Measurements from ENCODE around the gene SPRING1.

SPRING1 gene

DNA sequence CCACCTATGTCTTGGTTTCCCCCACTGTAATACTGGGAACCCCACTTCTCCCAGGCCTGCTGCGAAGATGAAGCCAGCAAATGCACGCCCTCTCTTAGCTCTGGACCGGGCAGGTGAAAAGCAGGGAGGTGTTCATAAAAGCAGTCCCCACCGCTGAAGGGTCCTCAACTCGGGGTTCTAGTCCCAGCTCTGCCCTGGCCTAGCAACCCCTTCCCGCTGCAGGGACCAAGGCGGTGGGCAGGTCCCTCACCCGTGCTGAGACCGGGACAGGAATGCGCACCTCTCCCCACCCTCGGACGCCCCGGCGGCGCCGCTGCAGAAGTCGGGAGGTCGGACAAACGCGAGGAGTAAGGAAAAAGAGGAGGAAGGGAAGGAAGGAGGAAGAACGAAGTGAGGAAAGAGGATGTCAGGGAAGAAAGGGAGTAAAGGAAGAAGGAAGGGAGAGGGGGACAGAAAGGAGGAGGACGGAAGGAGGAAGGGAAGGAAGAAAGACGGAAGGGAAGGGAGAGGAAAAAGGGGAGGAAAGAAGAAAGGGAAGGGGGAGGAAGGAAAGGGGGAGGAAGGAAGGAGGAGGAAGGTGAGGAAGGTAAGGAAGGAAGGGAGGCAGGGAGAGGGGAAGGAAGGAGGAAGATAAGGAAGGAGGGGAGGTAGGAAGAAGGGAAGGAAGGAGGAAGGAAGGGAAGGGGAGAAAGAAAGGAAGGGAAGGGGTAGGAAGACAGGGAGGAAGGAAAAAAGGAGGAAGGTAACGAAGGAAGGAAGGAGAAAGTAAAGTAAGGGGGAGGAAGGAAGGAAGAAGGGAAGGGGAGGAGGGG, 701 bp downstream of the SPRING1 start:
- peak; percentile 13 for DNase-seq

DNA sequence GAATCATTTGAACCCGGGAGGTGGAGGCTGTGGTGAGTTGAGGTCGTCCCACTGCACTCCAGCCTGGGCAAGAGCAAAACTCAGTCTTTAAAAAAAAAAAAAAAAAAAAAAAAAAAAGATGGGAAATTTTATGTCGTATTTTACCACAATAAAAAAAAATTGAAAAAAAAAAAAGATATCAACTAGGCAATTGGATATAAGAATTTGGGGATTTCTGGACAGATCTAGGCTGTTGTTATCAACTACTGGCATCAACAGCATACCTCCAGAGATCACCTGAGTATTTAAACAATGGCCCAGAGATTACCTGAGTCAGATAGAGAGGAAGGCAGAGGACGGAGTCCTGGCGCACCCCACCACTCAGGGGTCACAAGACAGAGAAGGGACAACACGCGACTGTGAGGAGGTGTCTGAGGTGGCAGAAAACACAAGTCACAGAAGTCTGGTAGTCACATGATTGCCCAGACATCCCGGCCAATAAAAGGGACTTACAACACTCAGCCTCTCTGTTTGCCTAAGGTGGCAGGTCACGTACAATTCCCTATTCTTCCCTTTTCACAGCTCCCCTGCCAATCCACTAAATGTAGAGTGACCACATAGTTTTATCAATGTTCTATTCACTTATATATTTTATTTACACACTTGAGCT, 1.8 kb downstream of the SPRING1 start:
- no peak for DNase-seq

DNA sequence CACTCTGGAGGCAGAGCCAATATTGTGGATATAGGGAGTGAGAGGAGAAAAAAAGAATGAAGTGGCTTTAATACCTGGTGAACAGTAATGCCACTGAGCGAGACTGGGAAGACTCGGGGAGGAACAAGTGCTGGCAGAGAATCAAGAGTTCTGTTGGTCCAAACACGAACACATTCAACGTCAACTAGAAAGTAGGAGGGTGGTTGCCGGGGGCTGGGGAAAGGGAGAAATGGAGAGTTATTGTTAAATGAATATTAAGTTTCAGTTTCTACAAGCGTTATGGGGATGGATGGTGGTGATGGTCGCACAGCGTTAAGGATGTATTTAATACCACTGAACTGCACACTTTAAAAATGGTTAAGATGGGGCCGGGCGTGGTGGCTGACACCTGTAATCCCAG, 2.8 kb downstream of the SPRING1 start:
- no peak for DNase-seq

DNA sequence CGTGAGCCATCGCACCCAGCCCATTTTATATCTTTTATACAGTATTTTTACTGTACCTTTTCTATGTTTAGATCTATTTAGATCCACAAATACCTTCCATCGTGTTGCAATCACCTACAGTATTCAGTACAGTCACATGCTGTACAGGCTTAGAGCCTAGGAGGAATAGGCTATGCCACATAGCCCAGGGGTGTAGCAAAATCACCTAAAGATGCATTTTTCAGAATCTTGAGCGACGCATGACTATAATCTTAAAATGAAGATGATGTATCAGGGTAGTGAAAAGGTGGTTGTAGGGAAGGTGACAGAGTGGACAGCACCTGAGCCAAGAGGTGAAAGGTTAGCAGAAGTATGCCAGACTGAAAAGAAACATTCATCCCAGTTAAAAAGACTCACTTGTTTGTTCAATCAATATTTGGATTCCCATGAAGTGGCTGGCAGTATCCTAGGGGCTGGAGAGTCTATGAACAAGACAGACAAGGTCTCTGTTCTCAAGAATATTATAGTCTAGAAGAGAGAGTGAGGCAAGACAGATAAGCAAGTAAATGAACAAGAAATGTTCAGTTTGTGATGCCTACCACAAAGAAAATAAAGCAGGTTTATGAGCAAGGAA, 3.6 kb downstream of the SPRING1 start:
- no peak for DNase-seq

DNA sequence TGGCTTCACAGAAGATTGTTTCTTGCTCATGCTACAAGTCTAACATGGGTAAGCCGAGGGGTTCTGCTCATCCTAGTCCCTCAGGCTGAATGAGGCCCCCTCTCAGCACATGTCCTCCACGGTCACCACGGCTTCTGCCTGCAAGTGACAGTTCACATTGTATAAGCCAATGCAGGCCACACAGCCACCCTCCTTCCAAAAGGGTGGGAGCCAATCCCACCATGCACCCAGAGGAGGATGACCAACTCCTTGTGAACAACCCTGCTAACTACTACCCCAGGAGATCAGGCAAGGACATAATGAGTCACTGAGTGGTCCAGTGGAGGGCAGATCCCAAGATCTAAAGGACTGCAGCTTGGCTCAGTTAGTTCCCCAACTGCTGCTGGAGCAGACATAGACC, 6.1 kb downstream of the SPRING1 start:
- DNase-seq, result no peak

DNA sequence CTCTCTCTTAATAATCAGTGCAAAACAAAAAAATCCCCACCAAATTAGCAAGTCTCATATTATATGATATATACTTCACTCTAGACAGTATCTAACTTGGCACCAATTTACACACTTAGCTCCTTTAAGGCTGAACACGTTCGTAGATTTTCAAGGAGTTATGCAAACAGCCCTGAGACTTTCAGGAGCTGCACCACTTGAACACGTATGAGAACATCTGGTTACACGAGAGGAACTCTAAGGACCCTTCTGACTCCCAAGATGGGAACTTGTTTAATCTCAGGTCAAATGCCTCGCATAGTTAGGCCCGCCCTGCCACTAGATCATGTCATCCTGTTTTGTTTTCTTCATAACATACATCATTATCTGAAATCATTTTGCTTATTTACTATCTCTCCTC, 10.0 kb downstream of the SPRING1 start:
- DNase-seq, result no peak

DNA sequence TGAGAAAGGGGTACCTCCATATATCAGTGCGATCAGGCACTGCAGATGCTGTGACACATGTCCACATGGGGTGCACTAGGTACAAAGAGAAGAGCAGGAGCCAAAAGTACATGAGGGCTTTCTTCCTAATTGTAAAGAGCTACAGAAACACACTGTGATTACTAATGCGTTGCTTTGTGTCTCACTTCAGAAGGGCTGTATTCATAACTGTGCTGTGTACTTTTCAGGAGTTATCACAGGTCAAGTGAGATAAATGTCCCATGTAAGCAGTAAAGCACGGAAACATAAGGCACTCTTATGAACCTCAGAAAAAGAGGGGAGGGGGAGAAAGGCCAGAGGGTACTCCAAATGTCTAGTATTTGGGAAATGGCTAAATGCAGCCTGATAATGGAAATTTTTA, 10.6 kb downstream of the SPRING1 start:
- DNase-seq, result no peak

DNA sequence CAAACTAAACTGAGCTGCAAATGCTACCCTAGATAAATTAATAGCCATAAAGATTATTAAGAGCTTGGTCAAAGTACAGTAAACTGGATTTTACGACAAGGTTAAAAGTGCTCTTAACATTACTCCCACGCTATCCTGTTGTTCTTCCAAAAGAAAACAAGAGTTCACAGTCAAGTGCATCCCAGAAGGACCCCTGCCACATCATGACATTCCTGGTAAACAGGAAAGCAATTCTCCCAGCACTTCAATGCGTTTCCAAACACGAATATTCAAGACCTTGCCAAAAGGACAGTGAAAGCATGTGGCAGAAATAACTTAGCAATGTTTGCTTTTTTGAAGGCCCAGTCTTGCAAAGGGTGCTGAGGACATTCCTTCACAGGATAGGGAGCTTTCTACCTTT, 11.2 kb downstream of the SPRING1 start:
- DNase-seq, result no peak

DNA sequence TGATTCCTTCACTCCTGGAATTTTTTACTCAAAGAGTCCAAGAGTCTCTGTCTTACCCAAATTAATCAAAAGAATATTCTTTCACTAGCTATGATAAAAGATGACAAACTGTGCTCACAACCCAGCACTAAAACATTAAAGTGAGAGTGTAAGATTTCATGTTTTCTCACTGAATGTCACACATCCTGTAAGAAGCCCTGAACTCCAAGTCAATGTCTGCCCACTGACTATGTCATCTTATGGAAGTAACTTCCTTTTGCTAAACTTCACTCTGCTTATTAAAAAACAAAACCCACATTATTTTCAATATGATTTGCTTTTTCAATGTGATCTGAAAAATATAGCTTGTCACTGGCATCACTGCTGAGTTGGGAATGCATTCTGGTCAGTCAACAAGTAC, 15.6 kb downstream of the SPRING1 start:
- no peak for DNase-seq

DNA sequence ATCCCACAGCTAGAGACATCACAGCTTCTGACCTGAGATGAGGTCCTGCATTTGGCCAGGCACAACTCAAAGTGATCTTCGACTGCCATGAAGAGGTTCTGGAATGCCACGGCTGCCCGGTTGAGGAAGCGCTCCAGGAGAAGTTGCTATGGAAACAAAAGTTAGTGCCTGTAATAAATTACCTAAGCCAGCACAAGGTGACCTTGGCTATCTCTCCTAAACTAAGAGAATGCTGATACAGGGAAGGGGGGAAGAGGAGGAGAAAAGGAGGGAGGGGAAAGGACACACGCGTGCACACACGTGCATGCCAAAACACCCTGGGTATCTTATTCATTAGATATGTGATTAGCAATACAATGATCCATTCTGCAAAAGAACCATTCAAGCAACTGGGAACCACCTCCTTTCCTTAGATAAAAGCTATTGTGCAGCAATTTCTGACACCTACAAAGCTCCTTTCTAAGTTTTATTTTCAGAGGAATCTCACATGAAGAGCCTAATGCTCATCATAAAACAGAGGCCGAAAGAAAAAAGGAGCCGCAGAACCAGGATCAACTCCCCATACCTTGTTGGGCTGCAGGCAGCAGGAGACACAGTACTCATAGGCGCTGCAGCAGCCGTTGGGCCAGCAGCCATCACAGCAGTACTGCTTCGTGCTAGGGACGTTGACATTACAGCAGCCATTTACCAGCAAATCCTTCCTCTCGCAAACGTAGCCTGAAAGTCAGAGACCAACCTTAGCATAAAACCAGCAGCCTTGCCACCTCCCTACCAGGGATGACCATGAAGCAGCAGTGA, 17.9 kb downstream of the SPRING1 start:
- no peak for DNase-seq

DNA sequence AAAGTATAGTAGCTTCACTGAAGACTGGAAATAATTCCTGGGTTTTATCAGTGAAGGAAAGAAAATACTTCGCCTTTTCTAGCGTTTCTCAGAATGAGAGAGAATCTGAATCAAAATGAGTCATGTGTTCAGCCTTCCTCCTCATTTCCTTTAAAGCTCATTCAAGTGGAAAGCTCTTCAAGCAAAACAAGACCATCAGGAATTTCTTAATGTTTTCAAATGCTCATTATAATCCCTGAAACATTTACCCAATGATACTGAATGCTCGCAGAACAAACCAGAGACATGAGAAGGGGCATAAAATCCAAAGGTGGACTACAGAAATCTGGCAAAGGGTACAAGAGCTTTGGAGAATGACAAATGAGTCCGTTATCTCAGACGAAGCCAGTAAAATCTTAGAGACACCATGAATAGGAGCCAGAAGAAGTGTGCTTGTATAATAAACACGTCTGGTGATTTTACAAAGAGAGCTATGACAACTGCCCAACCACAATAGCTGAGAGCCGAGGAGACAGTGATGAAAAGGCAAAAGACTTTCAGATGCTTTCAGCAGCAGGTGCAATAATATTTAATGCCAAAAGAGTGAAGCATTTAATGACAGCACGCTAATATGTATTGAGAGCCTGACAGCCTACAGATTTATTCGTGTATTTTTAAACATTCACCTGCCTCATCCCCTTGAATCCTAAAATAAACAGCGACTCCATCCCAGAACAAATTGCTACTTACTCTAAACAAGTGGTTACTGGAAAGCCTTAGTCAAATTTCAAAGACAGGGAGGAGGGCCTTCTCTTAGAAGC, 19.0 kb downstream of the SPRING1 start:
- no peak for DNase-seq

DNA sequence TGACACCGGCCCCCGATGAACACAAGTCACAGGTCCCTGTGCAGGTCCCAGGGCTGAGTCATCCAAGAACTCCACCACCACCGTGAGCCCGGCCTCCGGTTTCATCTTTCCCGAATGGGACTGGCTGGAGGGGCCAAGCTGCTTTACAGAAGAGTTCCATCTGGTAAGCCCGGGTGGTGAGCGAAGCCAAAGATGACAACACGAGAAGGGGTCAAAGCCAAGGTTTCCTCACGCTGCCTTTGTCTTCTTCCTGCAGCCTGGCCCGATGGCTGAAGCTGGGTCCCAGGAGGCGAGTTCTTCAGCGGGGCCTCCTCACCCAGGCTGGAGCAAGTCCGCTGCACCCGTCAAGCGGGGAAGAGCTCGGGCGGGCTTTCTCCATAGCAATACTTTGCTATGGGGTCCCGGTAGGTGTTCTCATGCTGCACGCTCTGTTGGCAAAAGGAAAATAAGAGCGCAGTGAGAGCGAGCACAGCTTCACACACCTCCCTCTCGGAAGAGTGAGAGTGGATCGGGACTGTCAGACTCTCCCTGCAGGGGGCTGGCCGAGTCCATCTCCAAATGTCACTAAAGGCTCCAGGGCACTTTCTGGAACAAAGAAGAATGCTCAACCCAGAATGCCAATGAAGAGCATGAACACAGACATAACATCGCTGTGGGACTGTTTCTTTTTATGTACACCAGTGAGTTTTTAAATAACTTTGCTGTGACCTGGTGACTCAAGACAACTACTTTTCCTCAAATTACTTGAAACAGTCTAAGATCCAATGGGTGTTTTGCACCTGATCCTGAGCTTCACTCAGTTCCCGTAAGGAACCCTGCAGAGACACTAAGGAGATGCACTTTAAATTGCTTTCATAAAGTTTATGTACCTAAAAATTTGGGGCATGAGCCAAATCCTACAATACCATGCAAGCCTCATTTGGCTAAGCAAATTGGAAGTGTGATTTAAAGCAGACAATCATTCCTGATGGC, 20.1 kb downstream of the SPRING1 start:
- DNase-seq, result no peak

DNA sequence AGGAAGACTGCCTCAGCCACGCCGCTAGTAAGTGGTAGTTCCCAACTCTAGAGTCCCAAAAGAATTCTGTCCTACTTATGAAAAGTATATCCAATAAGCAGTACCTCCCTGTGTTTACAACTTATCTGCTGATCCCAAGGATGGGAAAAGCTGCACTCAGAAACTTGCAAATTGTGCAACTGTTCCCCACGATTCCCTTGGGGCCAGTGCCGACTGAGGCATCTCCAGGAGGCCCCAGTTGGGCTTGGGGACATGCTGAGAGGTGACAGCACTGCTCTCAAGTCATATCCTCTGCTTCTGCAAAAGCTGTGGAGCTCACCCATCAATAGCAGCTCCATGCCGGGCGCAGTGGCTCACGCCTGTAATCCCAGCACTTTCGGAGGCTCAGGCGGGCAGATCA, 23.7 kb downstream of the SPRING1 start:
- no peak for DNase-seq

DNA sequence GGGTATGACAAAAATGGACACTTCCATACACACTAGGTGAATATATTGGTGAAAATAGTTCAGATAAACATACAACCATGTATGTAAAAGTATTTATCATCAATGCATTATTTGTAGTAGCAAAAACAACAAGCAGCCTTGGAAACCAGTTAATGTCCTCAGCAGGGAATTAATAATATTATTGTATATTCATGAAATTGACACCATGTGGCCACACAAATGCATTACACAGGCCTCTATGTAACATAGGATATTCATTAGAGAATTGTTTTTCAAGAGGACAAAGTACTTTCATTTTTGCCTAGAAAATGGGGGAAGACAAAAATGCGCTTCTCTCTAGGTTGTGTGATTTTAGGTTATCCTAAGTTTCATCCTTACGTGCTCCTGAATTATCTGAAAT, 24.3 kb downstream of the SPRING1 start:
- DNase-seq, result no peak

DNA sequence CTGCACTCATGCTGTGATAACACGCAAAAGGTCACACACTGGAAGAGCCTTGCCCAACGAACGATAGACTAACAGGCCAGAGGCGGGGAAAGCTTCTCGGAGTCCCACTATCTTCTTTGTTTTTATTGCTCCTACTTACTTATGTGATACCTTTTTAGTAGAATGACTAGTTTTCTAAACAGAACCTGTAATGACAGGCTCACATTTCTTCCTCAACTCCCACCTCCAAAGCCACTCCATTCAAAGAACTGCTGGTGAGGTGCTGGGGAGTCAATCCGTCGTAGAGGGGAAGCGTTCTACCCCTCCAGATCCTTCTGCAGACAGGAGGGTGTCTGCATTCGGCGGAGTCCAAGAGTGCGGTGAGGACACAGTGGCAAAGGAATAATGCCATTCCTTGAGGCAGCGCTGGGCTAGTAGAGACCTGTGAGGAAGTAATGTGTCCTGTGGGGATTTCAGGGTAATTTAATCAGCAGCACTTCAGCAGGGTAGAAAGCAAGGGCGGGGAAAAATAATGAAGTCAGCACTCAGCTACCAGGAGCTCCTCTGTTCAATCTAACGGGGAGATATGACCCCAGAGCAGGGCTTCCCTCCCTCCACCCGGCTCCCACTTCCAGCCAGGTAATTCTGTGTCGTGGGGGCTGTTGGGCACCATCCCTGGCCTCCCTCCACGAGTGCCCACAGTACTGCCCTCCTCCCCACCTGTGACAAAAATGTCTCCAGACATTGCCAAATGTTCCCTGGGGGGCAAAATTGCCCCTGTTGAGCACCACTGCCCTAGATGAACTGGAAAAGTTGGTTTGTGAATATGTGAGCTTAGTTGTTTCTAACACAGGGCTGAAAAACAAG, 25.2 kb downstream of the SPRING1 start:
- no peak for DNase-seq

DNA sequence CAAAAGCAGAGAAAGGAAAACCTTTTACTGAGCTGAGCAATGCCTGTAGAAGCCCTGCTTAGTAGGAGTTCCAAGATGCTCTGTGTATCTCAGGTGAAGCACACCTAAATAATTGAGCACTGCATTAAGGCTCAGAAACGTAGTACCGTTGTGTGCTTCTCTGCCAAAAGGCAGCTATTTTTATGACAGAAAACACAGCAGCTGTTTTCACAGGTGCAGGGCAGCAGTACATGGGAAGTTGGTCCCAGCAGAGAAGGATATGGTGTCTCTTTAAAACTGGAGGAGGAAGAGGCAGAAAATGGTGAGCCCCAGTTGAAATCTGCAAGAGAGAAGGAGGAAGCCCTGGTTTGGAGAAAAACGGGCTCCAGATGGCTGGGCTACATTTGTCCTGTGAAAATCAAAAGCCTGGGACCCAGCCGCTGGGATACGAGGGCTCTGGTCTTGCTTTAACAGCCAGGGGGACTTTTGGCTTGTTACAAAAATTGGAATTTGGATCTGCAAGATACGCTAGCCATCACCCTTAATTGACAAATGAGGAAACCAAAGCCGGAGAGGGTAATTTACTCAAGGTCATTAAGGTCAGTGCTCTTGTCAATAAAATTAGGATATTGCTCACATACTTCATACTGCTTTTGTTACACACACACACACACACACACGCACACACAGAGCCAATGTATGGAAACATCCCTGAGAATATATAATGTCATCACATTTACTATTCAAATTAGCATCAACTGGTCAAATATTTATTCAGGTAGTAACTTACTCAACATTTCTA, 27.3 kb downstream of the SPRING1 start:
- DNase-seq, result no peak

DNA sequence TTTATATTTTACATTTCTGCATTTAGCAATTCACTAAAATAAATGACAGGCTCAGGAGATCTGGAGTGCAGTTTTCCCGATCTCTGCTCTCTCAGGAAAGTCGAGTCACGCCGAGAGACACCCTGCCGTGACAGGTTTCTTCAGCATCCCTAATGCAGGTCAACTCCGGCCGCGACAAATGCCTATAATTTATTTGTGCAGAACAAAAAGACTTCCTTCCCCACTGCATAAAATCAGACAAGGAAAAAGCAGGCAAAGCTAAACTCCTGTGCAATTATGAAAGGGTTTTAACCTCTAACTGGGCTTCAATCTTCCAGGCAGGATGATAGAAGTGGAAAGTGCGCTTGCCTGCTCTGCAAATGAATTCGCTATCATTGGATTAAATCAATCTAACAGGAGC, 28.1 kb downstream of the SPRING1 start:
- no peak for DNase-seq

DNA sequence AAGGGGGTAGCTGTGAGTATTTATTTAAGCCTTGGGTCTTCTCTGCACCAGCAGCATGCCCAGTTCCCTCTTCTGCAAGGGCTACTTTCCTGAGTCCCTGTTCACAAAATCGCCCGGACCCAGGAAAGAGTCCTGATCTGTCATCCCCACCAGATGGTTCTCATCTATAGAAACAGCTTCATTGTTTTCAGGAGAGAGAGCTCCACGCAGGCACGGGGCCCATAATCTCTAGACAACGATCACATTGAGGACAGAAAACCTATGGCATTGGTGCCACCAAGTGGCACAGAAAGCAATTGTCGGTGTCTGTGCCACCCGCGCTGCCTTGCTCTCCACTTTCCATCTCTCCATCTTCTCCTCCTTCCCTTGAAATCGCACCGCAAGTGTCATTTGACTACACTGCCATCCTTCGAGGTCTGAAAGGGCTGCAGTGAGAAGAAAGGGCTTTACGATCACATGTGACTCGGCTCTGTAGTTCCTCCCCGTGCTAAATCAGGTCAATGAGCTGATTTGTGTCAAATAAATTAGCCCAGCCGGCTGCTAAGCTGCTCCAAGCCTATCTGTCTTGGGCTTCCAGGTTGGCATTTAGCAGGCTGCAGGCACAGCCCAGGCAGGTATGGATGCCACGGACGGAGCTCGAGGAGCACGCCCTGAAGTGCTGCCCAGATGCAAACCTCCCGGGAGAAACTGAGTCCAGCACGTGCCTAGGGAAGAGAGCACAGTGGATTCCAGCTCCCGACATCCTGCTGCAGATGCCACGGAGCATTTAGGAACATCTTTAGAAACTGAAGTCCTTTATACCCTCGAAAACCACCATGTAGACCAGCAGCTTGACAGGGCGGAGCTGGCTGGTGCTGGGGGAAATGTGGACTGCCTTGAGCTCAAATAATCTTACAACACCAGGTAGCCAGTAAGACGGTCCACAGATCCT, 28.8 kb downstream of the SPRING1 start:
- peak; percentile 64 for DNase-seq

Data from activated CD4-positive, alpha-beta T cell treated with anti-CD3 and anti-CD28 coated beads for 48 hours (primary cell).